PC-3 (cell line): ENCODE results near the gene MAP7D3. TPM values are rescaled to one million over a fixed set of nuclear protein-coding genes. Genes with fewer than 3 reads are reported as not detected.

Experiments used
- ATAC-seq: fragments of 200-7000 bp; cut with Tn5 transposase; 2 replicates; pipeline ENCODE4 v1.9.1; 2020; ENCODE audit warnings: mild to moderate bottlenecking, moderate library complexity
- BruUV-seq: library from RNA; stranded (reverse); fragments of 400-500 nt; replicated peaks from 2 replicates; lab custom pipeline; 2021; lab: Mats Ljungman, UMichigan
- CTCF ChIA-PET: fragments of 300-600 bp; sonication (Branson Sonifier 250); formaldehyde crosslinking; loops from one replicate; lab custom pipeline; 2022; ENCODE audit warnings: antibody characterized with exemption; lab: Charles Lee
- POLR2A ChIA-PET: fragments of 300-600 bp; sonication (Branson Sonifier 250); formaldehyde crosslinking; loops from one replicate; lab custom pipeline; 2022; ENCODE audit warnings: antibody characterized with exemption; ENCODE audit not compliant: unreplicated experiment; lab: Charles Lee
- DNase-seq: peaks from one replicate; pipeline ENCODE4 v3.0.0-alpha.2; 2015
- H2AFZ ChIP-seq: fragments of 300-600 bp; sonication (generic); 2 replicates; pipeline ENCODE4 v1.6.0; 2016; ENCODE audit warnings: antibody characterized with exemption, low read length
- H3F3A ChIP-seq: fragments of 300-600 bp; sonication (generic); one replicate; pipeline ENCODE4 v1.6.0; 2017; ENCODE audit warnings: antibody characterized with exemption, low read length, control low read depth, mild to moderate bottlenecking; ENCODE audit not compliant: unreplicated experiment
- H3K27ac ChIP-seq: fragments of 300-600 bp; sonication (generic); 2 replicates; pipeline ENCODE4 v1.5.1; 2016; ENCODE audit warnings: mild to moderate bottlenecking, low read length
- H3K27me3 ChIP-seq: fragments of 300-600 bp; sonication (generic); 2 replicates; pipeline ENCODE4 v1.6.1; 2016; ENCODE audit warnings: low read length, mixed read lengths
- H3K36me3 ChIP-seq: fragments of 300-600 bp; sonication (generic); 2 replicates; pipeline ENCODE4 v1.6.1; 2016; ENCODE audit warnings: low read depth, mixed run types, low read length, mixed read lengths
- H3K4me1 ChIP-seq: fragments of 300-600 bp; sonication (generic); 2 replicates; pipeline ENCODE4 v1.5.1; 2016; ENCODE audit warnings: low read length; ENCODE audit not compliant: insufficient read depth
- H3K4me2 ChIP-seq: fragments of 300-600 bp; sonication (generic); 2 replicates; pipeline ENCODE4 v1.6.0; 2016; ENCODE audit warnings: low read length
- H3K4me3 ChIP-seq: fragments of 300-600 bp; sonication (generic); 2 replicates; pipeline ENCODE4 v1.5.1; 2016; ENCODE audit warnings: mild to moderate bottlenecking, low read length, mixed read lengths
- H3K79me2 ChIP-seq: fragments of 300-600 bp; sonication (generic); 2 replicates; pipeline ENCODE4 v1.6.1; 2017; ENCODE audit warnings: low read length, mixed read lengths
- H3K9ac ChIP-seq: fragments of 300-600 bp; sonication (generic); 2 replicates; pipeline ENCODE4 v1.6.0; 2016; ENCODE audit warnings: mild to moderate bottlenecking, low read length
- H3K9me2 ChIP-seq: fragments of 300-600 bp; sonication (generic); replicated peaks from 2 replicates; pipeline ENCODE4 v1.6.1; 2016; ENCODE audit warnings: mixed run types, low read length, mixed read lengths
- H3K9me3 ChIP-seq: fragments of 300-600 bp; sonication (generic); 2 replicates; pipeline ENCODE4 v1.6.1; 2016; ENCODE audit warnings: low read length, mixed read lengths
- H4K20me1 ChIP-seq: fragments of 300-600 bp; sonication (generic); 2 replicates; pipeline ENCODE4 v1.6.1; 2016; ENCODE audit warnings: low read length, mixed read lengths
- EZH2 ChIP-seq: fragments of 300-600 bp; sonication (generic); IDR thresholded peaks from one replicate; pipeline ENCODE4 v1.6.1; 2017; ENCODE audit warnings: antibody characterized with exemption, mild to moderate bottlenecking, low read length; ENCODE audit not compliant: unreplicated experiment
- EZH2phosphoT487 ChIP-seq: fragments of 300-600 bp; sonication (generic); IDR thresholded peaks from 2 replicates; pipeline ENCODE4 v1.6.1; 2018; ENCODE audit warnings: mild to moderate bottlenecking, antibody characterized with exemption, low read length, borderline replicate concordance
- intact Hi-C: fragments of 100-400 bp; cut with micrococcal nuclease; formaldehyde crosslinking; loops from 2 replicates; pipeline ENCODE4 v1.9.0; 2023
- total RNA-seq: library from RNA; depleted of rRNA; stranded (reverse); fragments of >200 nt; gene quantifications from 2 replicates; pipeline ENCODE4 v1.2.3, GENCODE V29; 2014
- TF ChIP-seq, protein P1 (sequence below): fragments of 300-600 bp; sonication (generic); conservative IDR thresholded peaks from 2 replicates; pipeline ENCODE4 v1.5.1; 2017; ENCODE audit warnings: antibody characterized with exemption, low read depth, mild to moderate bottlenecking, low read length

The MAP7D3 gene
- total RNA-seq, 1 experiment from 2014 or later = 0.40 TPM

DNA sequence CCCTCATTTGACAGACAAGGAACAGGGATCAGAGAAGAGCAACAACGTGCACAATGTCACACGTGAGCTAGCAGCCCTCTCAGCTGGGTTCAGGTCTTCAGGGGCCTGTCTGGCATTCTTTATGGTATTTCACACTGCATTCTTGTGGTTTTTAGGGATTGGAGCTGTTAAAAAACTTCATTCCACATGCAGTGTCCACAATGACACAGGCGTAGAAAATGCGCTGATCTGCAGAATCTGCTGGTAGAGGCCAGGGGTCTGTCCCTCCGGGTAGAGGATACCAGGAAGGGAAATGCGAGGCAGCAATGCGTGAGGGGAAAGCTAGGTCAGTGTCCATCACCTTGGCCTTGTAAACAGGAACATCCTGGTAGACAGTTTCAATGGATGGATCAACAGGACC, 36.6 kb downstream of the MAP7D3 start:
- ChIA-PET POLR2A (no interaction called here), CTCF (interaction anchor here (0.6 kb wide), 1 partner anchor 494 kb away, joined by 3 read pairs; no protein-coding TSS in a partner anchor)
- no TSS peak for BruUV-seq
- Histone ChIP-seq H3K9ac (no peak overlapping the region), H3K27ac (peak overlapping the region; percentile 4; the same call in 1 of the 2 replicates), H3K36me3 (no peaks in the 10 kb centered on the region), H2AFZ (peak overlapping the region; percentile 54), H3F3A (no peaks in the 10 kb centered on the region), H3K9me3 (no peaks in the 10 kb centered on the region), H4K20me1 (no peaks in the 10 kb centered on the region), H3K79me2 (no peaks in the 10 kb centered on the region), H3K9me2 (no peaks in the 10 kb centered on the region), H3K4me1 (peaks cover 20% of the 10 kb centered on the region), H3K4me2 (peak overlapping the region; percentile 27; the same call in 1 of the 2 replicates), H3K4me3 (no peak overlapping the region), H3K27me3 (no peaks in the 10 kb centered on the region)
- no peak for TF ChIP-seq EZH2
- TF ChIP-seq, protein P1, sequence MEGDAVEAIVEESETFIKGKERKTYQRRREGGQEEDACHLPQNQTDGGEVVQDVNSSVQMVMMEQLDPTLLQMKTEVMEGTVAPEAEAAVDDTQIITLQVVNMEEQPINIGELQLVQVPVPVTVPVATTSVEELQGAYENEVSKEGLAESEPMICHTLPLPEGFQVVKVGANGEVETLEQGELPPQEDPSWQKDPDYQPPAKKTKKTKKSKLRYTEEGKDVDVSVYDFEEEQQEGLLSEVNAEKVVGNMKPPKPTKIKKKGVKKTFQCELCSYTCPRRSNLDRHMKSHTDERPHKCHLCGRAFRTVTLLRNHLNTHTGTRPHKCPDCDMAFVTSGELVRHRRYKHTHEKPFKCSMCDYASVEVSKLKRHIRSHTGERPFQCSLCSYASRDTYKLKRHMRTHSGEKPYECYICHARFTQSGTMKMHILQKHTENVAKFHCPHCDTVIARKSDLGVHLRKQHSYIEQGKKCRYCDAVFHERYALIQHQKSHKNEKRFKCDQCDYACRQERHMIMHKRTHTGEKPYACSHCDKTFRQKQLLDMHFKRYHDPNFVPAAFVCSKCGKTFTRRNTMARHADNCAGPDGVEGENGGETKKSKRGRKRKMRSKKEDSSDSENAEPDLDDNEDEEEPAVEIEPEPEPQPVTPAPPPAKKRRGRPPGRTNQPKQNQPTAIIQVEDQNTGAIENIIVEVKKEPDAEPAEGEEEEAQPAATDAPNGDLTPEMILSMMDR = no peak
- TF ChIP-seq EZH2phosphoT487 = no peak
- intact Hi-C loops = loop anchor here (5.0 kb wide), 1 partner anchor 53 kb away; no protein-coding TSS in a partner anchor
- DNase-seq (peak; percentile 92), ATAC-seq (peak; percentile 82)

DNA sequence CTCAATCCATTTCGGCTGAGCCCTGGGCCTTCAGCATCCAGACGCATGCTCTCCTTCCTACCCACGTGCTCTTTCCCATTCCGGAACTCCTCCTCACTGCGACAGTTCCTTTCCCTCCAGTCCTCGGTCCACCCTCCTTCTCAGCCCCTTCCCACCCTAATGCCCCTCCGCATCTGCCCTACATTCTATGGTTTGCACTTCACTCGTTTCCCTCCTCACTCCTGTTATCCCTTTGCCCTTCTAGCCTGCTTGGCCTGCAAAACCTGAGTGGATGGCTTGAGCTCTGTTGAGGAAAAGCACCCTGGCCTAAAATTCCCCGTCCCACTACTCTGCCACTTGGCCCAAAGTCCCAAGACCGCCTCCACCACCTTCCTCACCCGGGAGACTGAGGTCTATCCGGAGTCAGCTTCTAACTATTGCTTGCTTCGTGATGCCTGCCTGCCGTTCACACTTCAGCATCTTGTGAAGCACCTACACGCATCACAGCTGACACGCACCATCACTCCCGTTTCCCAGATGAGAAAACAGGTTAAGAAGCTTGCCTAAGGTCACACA, 38.6 kb downstream of the MAP7D3 start:
- Histone ChIP-seq H3K36me3 (no peaks in the 10 kb centered on the region), H2AFZ (no peak overlapping the region), H3F3A (no peaks in the 10 kb centered on the region), H3K4me1 (peaks cover 19% of the 10 kb centered on the region), H3K27me3 (no peaks in the 10 kb centered on the region), H3K27ac (no peak overlapping the region), H3K79me2 (no peaks in the 10 kb centered on the region), H3K4me3 (no peak overlapping the region), H3K9me3 (no peaks in the 10 kb centered on the region), H3K4me2 (no peak overlapping the region), H4K20me1 (no peaks in the 10 kb centered on the region), H3K9ac (no peak overlapping the region), H3K9me2 (no peaks in the 10 kb centered on the region)
- TF ChIP-seq EZH2phosphoT487 (no peak), EZH2 (no peak)
- TF ChIP-seq, protein P1 = no peak
- ATAC-seq (no peak), DNase-seq (no peak)
- ChIA-PET CTCF (no interaction called here), POLR2A (no interaction called here)
- intact Hi-C loops = loop anchor here (5.0 kb wide), 1 partner anchor 55 kb away; no protein-coding TSS in a partner anchor
- BruUV-seq = no TSS peak

DNA sequence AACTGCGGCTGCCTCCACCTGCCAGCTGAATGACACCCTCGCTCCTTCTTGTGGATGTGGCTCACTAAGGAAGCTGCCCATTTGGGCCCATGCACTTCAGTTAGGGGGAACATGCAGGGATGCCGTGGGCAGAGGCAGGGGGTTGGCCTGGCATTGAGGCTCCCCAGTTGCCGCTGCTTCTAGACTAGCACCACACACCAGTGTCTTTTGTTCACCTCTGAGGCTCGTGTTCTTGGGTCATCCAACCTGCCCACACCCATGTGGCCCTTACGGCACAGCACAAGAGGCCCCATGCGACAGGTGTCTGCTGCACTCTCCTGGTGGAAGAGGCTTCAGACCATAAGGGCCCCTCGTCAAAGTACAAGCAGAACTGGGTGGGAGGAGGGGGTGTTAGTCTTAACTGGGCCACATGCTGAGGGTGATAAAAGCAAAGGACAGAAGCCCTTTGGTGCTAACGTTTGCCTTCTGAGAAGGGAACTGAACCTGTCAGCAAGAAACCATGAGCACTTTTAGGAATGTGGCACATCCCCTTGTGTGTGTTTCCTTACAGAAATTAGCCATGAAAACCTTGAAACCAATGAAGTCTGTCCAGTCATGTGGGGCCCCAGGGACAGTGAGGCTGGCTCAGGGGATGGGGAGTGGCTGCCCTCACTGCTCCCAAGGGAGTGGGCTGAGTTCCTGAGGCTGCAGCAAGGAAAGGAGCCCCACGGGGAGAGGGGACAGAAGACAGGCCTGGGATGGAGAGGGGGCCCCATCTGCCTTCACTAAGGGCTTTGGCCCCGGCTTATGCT, 39.2 kb downstream of the MAP7D3 start:
- Histone ChIP-seq H3K9me2 (no peaks in the 10 kb centered on the region), H4K20me1 (no peaks in the 10 kb centered on the region), H3K4me3 (no peak overlapping the region), H3K9me3 (no peaks in the 10 kb centered on the region), H2AFZ (no peak overlapping the region), H3K27ac (no peak overlapping the region), H3F3A (no peaks in the 10 kb centered on the region), H3K27me3 (no peaks in the 10 kb centered on the region), H3K4me1 (peaks cover 19% of the 10 kb centered on the region), H3K79me2 (no peaks in the 10 kb centered on the region), H3K36me3 (no peaks in the 10 kb centered on the region), H3K4me2 (no peak overlapping the region), H3K9ac (no peak overlapping the region)
- intact Hi-C loops = loop anchor here (5.0 kb wide), 1 partner anchor 55 kb away; no protein-coding TSS in a partner anchor
- no peak for ATAC-seq
- BruUV-seq = no TSS peak
- no peak for DNase-seq
- ChIA-PET POLR2A (no interaction called here), CTCF (no interaction called here)
- TF ChIP-seq, protein P1 = no peak
